Endodermal cell (in vitro differentiated cells): ENCODE measurements around the gene SLC12A5. TPM values are rescaled to one million over a fixed set of nuclear protein-coding genes. Genes with fewer than 3 reads are reported as not detected.
"Not testable (repeated sequence)": the region's sequence is repeated elsewhere in the genome, so short reads cannot be mapped to it uniquely, and the experiment has no call there.

Experiments used
- DNase-seq: peaks from one replicate; pipeline ENCODE4 v3.0.0-alpha.2; 2017
- H3K27ac ChIP-seq: 2 replicates; pipeline ENCODE4 v1.5.1; 2013; ENCODE audit warnings: mild to moderate bottlenecking, low read depth, low read length, moderate library complexity
- H3K27me3 ChIP-seq: 2 replicates; pipeline ENCODE4 v1.6.1; 2013; ENCODE audit warnings: mild to moderate bottlenecking, low read length, moderate library complexity; ENCODE audit not compliant: insufficient read depth, control insufficient read depth, poor library complexity, severe bottlenecking
- H3K36me3 ChIP-seq: 2 replicates; pipeline ENCODE4 v1.7.0; 2013; ENCODE audit warnings: mild to moderate bottlenecking, low read length, moderate library complexity; ENCODE audit not compliant: control insufficient read depth, insufficient read depth
- H3K4me1 ChIP-seq: one replicate; pipeline ENCODE4 v1.7.0; 2013; ENCODE audit warnings: low read length; ENCODE audit not compliant: control insufficient read depth, insufficient read depth
- H3K4me3 ChIP-seq: 2 replicates; pipeline ENCODE4 v1.5.1; 2013; ENCODE audit warnings: mild to moderate bottlenecking, low read length, moderate library complexity
- H3K9ac ChIP-seq: 2 replicates; pipeline ENCODE4 v1.6.1; 2013; ENCODE audit warnings: mild to moderate bottlenecking, low read length, moderate library complexity; ENCODE audit not compliant: poor library complexity, severe bottlenecking; ENCODE audit errors: extremely low read depth
- H3K9me3 ChIP-seq: 2 replicates; pipeline ENCODE4 v1.6.1; 2013; ENCODE audit warnings: mild to moderate bottlenecking, low read length, moderate library complexity; ENCODE audit not compliant: control insufficient read depth
- H3K27ac Mint-ChIP-seq: 2 replicates; pipeline ENCODE4 v1.8.0; 2020; ENCODE audit warnings: mixed read lengths
- H3K27me3 Mint-ChIP-seq: 2 replicates; pipeline ENCODE4 v1.8.0; 2021; ENCODE audit warnings: mild to moderate bottlenecking, mixed read lengths; ENCODE audit not compliant: insufficient read depth
- H3K36me3 Mint-ChIP-seq: 2 replicates; pipeline ENCODE4 v1.8.0; 2020; ENCODE audit warnings: low read depth, mixed read lengths
- H3K4me1 Mint-ChIP-seq: 2 replicates; pipeline ENCODE4 v1.8.0; 2020; ENCODE audit warnings: mixed read lengths
- H3K4me3 Mint-ChIP-seq: 2 replicates; pipeline ENCODE4 v1.8.0; 2020; ENCODE audit warnings: mild to moderate bottlenecking, moderate library complexity, mixed read lengths
- H3K9me3 Mint-ChIP-seq: 2 replicates; pipeline ENCODE4 v1.8.0; 2020; ENCODE audit warnings: mild to moderate bottlenecking, mixed read lengths
- CTCF ChIP-seq: fragments of 200-600 bp; sonication (generic); conservative IDR thresholded peaks from 2 replicates; pipeline ENCODE4 v1.5.0; 2021; ENCODE audit warnings: antibody characterized with exemption, mild to moderate bottlenecking
- WGBS, 2 experiments: methylation state at CpG; one replicate each; pipeline versions ENCODE4 v1.1.5 to v1.1.7; 2013; ENCODE audit warnings: missing lambda C conversion rate in 2 of 2, mixed read lengths in 1 of 2; ENCODE audit not compliant: insufficient coverage in 1 of 2, insufficient read length in 1 of 2; 5-methylcytosine and 5-hydroxymethylcytosine counted together
- total RNA-seq, 2 donors: library from RNA; stranded (reverse); fragmentation: NEBNext Ultra II Directional in 1 of 2; extraction: Animal tissue kit (Norgen Biotek cat#: 25700) in 1 of 2; gene quantifications; 2 replicates in 1 of 2; 3 replicates in 1 of 2; pipeline ENCODE4 v1.2.1, GENCODE V29; 2021

Gene SLC12A5
- total RNA-seq, 2 donors from 2014 or later = 5.7 to 10.2 TPM

GRCh38 chr20:45993197-45993951, 35.6 kb upstream of the SLC12A5 start:
- no peak overlapping the region for H3K9ac ChIP-seq
- H3K9me3 ChIP-seq = no peaks in the 10 kb centered on the region
- H3K4me3 Mint-ChIP-seq = no peak overlapping the region
- no peak for TF ChIP-seq CTCF
- H3K9me3 Mint-ChIP-seq = no peaks in the 10 kb centered on the region
- H3K36me3 Mint-ChIP-seq = no peaks in the 10 kb centered on the region
- H3K27me3 Mint-ChIP-seq = no peaks in the 10 kb centered on the region
- H3K27ac Mint-ChIP-seq = no peak overlapping the region
- no peaks in the 10 kb centered on the region for H3K36me3 ChIP-seq
- H3K4me3 ChIP-seq = no peak overlapping the region
- H3K4me1 ChIP-seq = no peaks in the 10 kb centered on the region
- H3K27ac ChIP-seq = no peak overlapping the region
- DNase-seq = peak; percentile 64
- 73 to 84% methylated on average over 4 to 11 of the region's 12 CpGs for WGBS, 2 experiments
- H3K27me3 ChIP-seq = no peaks in the 10 kb centered on the region
- H3K4me1 Mint-ChIP-seq = no peaks in the 10 kb centered on the region

GRCh38 chr20:45994761-45995493, 34.1 kb upstream of the SLC12A5 start:
- WGBS, 2 experiments = 80 to 85% methylated on average over 8 to 9 of the region's 9 CpGs
- Histone ChIP-seq H3K4me3 (no peak overlapping the region), H3K36me3 (no peaks in the 10 kb centered on the region), H3K27ac (no peak overlapping the region), H3K4me1 (no peaks in the 10 kb centered on the region), H3K9ac (no peak overlapping the region), H3K9me3 (no peaks in the 10 kb centered on the region), H3K27me3 (no peaks in the 10 kb centered on the region)
- H3K4me3 Mint-ChIP-seq = no peak overlapping the region
- no peak for DNase-seq
- no peaks in the 10 kb centered on the region for H3K27me3 Mint-ChIP-seq
- H3K4me1 Mint-ChIP-seq = no peaks in the 10 kb centered on the region
- no peak overlapping the region for H3K27ac Mint-ChIP-seq
- H3K36me3 Mint-ChIP-seq = no peaks in the 10 kb centered on the region
- no peak for TF ChIP-seq CTCF
- H3K9me3 Mint-ChIP-seq = no peaks in the 10 kb centered on the region

- not testable (repeated sequence) for H3K4me1 Mint-ChIP-seq, H3K27ac ChIP-seq, H3K4me3 ChIP-seq, H3K9me3 ChIP-seq, H3K9ac ChIP-seq, H3K27ac Mint-ChIP-seq, H3K27me3 ChIP-seq, H3K9me3 Mint-ChIP-seq, DNase-seq, H3K4me3 Mint-ChIP-seq, H3K36me3 Mint-ChIP-seq, H3K36me3 ChIP-seq, H3K27me3 Mint-ChIP-seq, H3K4me1 ChIP-seq
- 88 to 92% methylated on average over 3 to 6 of the region's 6 CpGs for WGBS, 2 experiments
Measured at GRCh38 chr20:45995495-45996097, 33.4 kb upstream of the SLC12A5 start.
